ENCODE data around the gene SIRT4.
"Not testable (repeated sequence)": the region's sequence is repeated elsewhere in the genome, so short reads cannot be mapped to it uniquely, and the experiment has no call there.

SIRT4 gene

DNA sequence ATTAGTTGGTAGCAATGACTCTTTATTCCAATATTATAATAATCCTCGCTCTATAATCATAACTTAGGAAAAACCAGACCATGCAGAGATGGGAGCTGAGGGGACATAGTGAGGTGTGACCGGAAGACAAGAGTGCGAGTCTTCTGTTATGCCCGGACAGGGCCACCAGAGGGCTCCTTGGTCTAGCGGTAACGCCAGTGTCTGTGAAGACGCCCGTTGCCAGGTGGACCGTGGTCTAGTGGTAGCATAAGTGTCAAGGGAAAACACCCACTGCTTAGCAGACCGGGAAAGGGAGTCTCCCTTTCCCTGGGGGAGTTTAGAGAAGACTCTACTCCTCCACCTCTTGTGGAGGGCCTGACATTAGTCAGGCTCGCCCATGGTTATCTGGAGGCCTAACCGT, 33.3 kb downstream of the SIRT4 start:
- DNase-seq (ENCODE audit: low read depth), result not testable (repeated sequence)

DNA sequence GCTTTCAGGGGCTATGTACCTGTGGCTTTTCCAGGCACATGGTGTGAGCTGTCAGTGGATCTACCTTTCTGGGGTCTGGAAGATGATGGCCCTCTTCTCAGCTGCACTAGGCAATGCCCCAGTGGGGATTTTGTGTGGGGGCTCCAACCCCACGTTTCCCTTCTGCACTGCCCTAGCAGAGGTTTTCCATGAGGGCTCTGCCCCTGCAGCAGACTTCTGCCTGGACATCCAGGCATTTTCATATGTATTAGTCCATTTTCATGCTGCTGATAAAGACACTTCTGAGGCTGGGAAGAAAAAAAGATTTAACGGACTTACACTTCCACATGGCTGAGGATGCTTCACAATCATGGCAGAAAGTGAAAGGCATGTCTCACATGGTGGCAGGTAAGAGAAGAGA, 34.3 kb downstream of the SIRT4 start:
- not testable (repeated sequence) for DNase-seq (ENCODE audit: low read depth)

DNA sequence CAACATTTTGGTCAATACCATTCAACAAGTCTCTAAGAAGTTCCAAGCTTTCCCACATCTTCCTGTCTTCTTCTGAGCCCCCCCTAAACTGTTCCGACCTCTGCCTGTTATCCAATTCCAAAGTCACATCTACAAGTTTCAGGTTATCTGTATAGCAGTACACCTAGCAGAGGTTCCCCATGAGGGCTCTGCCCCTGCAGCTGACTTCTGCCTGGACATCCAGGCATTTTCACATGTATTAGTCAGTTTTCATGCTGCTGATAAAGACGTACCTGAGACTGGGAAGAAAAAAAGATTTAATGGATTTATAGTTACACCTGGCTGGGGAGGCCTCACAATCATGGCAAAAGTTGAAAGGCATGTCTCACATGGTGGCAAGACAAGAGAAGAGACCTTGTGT, 35.6 kb downstream of the SIRT4 start:
- no peak for DNase-seq (ENCODE audit: low read depth)

DNA sequence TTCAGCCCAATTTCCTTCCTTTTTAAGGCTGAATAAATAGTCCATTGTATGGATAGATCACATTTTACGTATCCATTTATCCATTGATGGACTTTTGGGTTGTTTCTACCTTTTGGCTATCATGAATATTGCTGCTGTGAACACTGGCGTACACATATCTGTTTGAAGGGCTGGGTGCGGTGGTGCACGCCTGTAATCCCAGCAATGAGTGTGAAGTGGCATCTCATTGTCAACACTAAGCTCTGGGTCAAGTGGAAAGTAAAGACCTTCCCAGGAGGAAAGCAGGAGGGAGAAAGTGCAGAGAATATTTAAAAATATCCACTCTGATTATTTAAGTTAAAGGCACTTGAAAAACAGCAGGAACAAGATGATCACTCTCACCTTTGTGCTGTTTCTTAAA, 37.1 kb downstream of the SIRT4 start:
- DNase-seq (ENCODE audit: low read depth), result no peak

DNA sequence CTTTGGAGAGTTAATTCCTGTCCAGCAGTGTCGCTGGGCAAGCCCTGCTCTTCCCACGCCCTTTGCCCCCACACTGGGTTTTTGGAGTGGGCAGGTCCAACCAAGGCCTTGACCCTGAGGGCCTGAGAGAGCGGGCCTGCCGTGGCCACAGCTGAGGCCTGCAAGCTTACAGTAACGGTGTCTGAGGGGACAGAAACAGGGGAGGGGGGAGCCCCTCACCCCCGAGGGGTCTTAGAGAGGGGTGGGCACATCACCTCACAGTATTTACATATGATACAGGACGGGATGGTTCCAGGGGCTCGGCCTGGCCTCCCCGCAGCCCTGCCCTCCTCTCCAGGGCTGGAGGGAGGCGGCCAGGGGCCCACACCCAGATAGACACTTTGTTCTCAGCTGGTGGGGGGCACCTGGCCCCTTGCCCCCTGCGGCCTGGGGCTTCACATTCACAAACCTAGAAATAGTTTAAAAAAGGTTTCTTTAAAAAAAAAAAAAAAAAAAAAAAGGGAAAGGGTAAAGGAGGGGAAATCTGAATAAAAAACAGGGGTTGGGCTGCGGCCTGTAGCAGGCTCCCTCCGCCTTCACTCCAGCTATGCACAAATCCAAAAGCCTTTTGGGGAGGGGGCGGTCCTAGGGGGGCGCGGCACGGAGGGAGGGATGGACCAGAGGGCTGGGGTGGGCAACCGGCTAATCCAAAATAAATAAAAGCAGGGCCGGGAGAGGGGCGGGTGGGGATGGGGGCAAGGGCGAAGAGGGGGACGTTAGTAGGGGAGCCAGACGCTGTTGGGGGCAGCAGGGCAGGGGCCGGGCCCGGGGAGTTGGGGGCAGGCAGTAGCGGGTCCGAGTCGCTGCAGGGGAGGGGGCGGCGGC, 40.3 kb downstream of the SIRT4 start:
- DNase-seq (ENCODE audit: low read depth), result no peak

GRCh38 chr12:120343039-120343537, 41.0 kb downstream of the SIRT4 start:
- no peak for DNase-seq (ENCODE audit: low read depth)

GRCh38 chr12:120343692-120344091, 41.6 kb downstream of the SIRT4 start:
- DNase-seq (ENCODE audit: low read depth), result no peak

DNA sequence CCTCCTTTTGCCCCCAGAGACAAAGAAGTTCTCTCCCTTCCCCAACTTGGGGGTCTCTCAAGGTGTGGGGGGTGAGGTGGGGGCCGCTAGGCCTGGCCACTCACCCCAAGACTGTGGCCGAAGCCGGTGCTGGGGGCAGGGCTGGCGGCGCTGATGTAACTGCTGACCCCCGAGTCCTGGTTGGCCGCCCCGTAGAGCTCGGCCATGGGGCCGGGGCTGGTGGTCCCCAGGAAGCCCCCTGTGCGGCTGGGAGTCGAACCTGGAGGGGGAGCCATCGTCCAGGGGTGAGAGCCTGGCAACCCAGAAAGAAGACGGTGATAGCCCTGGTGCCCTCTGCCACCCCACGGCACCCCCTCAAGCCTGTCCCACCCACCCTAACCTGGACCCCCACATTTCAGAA, 43.9 kb downstream of the SIRT4 start:
- DNase-seq (ENCODE audit: low read depth), result no peak

DNA sequence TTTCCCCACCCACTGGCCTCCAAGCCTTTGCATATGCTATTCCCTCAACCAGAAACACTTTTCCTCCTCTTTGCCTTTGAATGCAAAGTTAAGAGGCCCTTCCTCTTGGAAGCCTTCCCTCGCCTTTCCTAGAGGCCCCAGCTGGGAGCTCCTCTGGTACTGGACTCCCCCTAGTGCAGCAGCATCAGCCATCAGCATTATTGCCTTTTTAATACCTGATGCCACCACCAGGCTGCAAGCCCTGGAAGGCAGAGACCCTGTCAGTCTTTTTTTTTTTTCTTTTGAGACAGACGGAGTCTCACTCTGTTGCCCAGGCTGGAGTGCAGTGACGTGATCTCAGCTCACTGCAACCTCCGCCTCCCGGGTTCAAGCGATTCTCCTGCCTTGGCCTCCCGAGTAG, 44.6 kb downstream of the SIRT4 start:
- no peak for DNase-seq (ENCODE audit: low read depth)

GRCh38 chr12:120347766-120348165, 45.6 kb downstream of the SIRT4 start:
- DNase-seq (ENCODE audit: low read depth), result no peak

- no peak for DNase-seq (ENCODE audit: low read depth)
Observed at GRCh38 chr12:120350576-120351350, 48.6 kb downstream of the SIRT4 start.

- peak; percentile 24 for DNase-seq (ENCODE audit: low read depth)
Observed at GRCh38 chr12:120352117-120352516, 50.0 kb downstream of the SIRT4 start.

- no peak for DNase-seq (ENCODE audit: low read depth)
Observed at GRCh38 chr12:120353136-120353535, 51.0 kb downstream of the SIRT4 start.

- no peak for DNase-seq (ENCODE audit: low read depth)
Observed at GRCh38 chr12:120353556-120354317, 51.6 kb downstream of the SIRT4 start.

DNA sequence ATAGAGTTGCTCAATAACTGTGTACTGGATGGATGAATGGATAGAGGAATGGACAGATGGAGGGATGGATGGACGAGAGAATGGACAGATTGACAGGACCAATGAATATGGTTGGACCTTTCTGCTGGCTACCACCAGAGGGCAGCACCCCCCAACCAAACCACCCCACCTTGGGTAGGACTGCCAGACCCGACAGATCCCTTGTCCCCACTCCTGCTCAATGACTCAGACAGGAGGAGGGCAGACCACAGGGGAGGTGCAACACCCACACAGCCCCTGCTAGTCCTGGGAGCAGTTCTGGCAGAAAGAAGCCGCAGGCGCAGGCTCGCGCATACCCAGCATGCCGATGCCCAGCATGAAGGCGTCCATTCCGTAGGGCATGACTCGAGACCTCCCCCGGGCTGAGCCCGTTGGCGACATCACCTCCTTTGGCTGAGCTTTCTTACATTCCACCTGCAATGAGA, 54.5 kb downstream of the SIRT4 start:
- DNase-seq (ENCODE audit: low read depth), result peak; percentile 44

- no peak for DNase-seq (ENCODE audit: low read depth)
Observed at GRCh38 chr12:120357104-120357503, 55.0 kb downstream of the SIRT4 start.

DNA sequence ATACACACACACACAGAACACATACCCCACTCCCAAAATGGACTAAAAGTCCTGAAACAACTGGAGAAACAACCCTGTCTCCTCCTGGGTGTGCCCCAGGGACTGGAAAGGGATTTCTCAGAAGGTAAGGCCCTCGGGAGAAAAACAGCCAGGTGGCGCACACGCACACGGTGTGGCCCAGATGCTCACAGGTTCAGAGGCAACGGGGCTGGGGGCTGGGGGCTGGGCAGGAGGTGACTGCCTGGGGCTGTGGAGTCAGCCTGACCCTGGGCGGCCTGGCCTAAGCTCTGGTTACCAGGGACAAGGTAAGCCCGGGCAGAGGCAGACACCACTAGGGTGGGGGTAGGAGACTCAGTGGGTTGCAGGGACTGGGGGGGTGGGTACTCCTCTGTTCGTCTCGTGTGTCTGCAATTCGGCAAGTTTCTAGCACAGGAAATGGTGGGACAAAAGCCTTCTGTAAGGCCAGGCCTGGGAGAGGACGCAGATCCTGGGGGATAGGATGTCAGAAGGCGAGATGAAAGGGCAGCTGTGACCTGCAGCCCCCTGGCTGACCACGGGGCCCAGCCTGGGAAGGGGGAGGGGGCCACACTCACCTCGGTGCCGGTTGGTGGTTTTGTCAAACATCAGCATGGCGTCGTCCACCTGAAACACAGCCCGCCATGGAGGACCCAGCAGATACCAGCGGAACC, 56.4 kb downstream of the SIRT4 start:
- no peak for DNase-seq (ENCODE audit: low read depth)

DNA sequence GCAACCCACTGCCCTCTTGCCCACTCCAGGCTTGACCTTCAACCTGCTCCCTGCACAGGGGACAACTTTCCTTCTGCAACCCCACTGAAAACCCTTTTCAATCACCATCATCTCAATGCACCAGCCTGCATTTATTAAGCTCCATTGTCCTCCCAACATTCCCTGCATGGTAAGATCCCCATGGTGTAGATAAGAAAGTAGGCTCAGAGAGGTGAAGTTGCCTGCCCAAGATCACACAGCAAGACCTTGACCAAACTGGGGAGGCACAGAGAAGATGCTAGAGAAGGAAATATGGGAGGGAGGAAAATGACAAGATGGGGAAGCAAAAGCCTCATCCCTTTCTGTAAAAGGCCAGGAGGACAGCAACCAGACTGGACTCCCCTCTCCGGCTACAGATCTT, 57.0 kb downstream of the SIRT4 start:
- no peak for DNase-seq (ENCODE audit: low read depth)

- no peak for DNase-seq (ENCODE audit: low read depth)
Observed at GRCh38 chr12:120361506-120362208, 59.5 kb downstream of the SIRT4 start.
